SU-DHL-6 (cell line): ENCODE results near the gene DYSF.

Experiments
- H2AFZ ChIP-seq: fragments of 200-600 bp; sonication (generic); 2 replicates; pipeline ENCODE4 v1.6.1; 2014; ENCODE audit warnings: low read depth, mild to moderate bottlenecking, moderate library complexity, mixed read lengths, antibody characterized with exemption, low read length; ENCODE audit not compliant: severe bottlenecking
- H3F3A ChIP-seq: fragments of 200-600 bp; shearing (Covaris generic); 2 replicates; pipeline ENCODE4 v1.6.0; 2016; ENCODE audit warnings: antibody characterized with exemption, mild to moderate bottlenecking; ENCODE audit not compliant: insufficient read depth
- H3K27ac ChIP-seq: fragments of 200-600 bp; sonication (generic); 2 replicates; pipeline ENCODE4 v1.5.1; 2016; ENCODE audit warnings: low read depth, mild to moderate bottlenecking, low read length, moderate library complexity, mixed read lengths
- H3K27me3 ChIP-seq: fragments of 200-600 bp; sonication (generic), shearing (Covaris generic); 2 replicates; pipeline ENCODE4 v1.6.0; 2014; ENCODE audit warnings: mild to moderate bottlenecking, low read length
- H3K36me3 ChIP-seq: fragments of 200-600 bp; sonication (generic); 2 replicates; pipeline ENCODE4 v1.6.1; 2014; ENCODE audit warnings: mild to moderate bottlenecking, low read length, mixed read lengths
- H3K4me2 ChIP-seq: fragments of 300-600, 200-600 bp; shearing (Covaris generic), sonication (generic); 2 replicates; pipeline ENCODE4 v1.6.0; 2014; ENCODE audit warnings: low read length, low read depth, mild to moderate bottlenecking; ENCODE audit not compliant: poor library complexity, severe bottlenecking
- H3K4me3 ChIP-seq: fragments of 200-600 bp; sonication (generic); 2 replicates; pipeline ENCODE4 v1.5.1; 2014; ENCODE audit warnings: antibody characterized with exemption, low read length, mild to moderate bottlenecking, mixed read lengths; ENCODE audit not compliant: insufficient read depth, poor library complexity, severe bottlenecking
- H3K79me2 ChIP-seq: fragments of 200-600 bp; sonication (generic); 2 replicates; pipeline ENCODE4 v1.6.1; 2014; ENCODE audit warnings: mild to moderate bottlenecking, low read length, moderate library complexity; ENCODE audit not compliant: insufficient read depth
- H3K9ac ChIP-seq: fragments of 200-600 bp; sonication (generic); 2 replicates; pipeline ENCODE4 v1.7.0; 2014; ENCODE audit warnings: mild to moderate bottlenecking, low read length
- H3K9me2 ChIP-seq: fragments of 200-600 bp; sonication (generic); replicated peaks from 2 replicates; pipeline ENCODE4 v1.6.1; 2014; ENCODE audit warnings: low read length; ENCODE audit not compliant: insufficient read depth
- H3K9me3 ChIP-seq: fragments of 200-600 bp; sonication (generic); 2 replicates; pipeline ENCODE4 v1.6.1; 2014; ENCODE audit warnings: low read length, mixed read lengths; ENCODE audit not compliant: insufficient read depth
- H4K20me1 ChIP-seq: fragments of 200-600 bp; sonication (generic); 2 replicates; pipeline ENCODE4 v1.6.1; 2014; ENCODE audit warnings: low read depth, mild to moderate bottlenecking, antibody characterized with exemption, low read length, moderate library complexity, mixed read lengths
- EZH2phosphoT487 ChIP-seq: fragments of 200-600 bp; sonication (generic), shearing (Covaris generic); conservative IDR thresholded peaks from 2 replicates; pipeline ENCODE4 v1.6.1; 2018; ENCODE audit warnings: mild to moderate bottlenecking, antibody characterized with exemption, low read length, moderate library complexity, mixed read lengths
- TF ChIP-seq, protein P1 (sequence below): fragments of 200-600 bp; sonication (generic); IDR thresholded peaks from one replicate; pipeline ENCODE4 v1.5.1; 2017; ENCODE audit warnings: antibody characterized with exemption, mild to moderate bottlenecking, low read length, moderate library complexity; ENCODE audit not compliant: insufficient read depth, poor library complexity, severe bottlenecking

The DYSF gene

DNA sequence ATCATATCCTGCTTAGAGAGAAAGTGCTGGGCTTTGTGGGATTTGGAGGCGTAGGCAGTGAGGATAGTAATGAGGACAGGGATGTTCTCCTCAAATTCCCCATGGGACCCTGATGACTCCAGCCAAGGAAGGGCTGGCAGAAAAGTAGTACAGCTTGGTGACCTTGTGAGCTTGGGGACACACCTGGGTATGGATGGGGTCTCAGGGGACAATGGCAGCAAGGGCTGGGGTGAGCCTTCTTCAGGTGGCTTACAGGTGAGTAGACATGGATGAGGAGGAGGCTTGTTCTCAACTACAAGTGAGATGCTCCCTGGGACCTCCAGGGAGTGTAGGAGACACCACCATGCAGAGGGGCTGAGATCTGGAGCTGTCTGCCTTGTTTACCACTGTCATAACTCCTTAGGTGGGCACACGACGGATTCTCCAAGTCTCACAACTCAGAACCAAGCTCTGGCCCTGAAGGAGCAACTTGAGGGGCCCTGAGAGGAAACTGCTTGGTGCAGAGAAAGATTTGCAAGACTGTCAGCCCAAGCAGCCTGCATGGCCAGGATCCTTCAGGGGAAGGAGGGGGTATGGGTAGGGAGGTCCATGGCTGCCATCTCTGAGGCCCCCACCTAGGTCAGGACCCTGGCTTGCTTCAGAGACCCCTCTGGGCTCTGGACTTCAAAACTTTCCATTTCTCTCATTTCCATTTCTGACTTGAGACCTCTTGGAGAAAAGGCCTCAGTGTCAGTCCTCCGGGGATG is 262.8 kb downstream of the DYSF start:
- TF ChIP-seq EZH2phosphoT487 = no peak
- TF ChIP-seq, protein P1, sequence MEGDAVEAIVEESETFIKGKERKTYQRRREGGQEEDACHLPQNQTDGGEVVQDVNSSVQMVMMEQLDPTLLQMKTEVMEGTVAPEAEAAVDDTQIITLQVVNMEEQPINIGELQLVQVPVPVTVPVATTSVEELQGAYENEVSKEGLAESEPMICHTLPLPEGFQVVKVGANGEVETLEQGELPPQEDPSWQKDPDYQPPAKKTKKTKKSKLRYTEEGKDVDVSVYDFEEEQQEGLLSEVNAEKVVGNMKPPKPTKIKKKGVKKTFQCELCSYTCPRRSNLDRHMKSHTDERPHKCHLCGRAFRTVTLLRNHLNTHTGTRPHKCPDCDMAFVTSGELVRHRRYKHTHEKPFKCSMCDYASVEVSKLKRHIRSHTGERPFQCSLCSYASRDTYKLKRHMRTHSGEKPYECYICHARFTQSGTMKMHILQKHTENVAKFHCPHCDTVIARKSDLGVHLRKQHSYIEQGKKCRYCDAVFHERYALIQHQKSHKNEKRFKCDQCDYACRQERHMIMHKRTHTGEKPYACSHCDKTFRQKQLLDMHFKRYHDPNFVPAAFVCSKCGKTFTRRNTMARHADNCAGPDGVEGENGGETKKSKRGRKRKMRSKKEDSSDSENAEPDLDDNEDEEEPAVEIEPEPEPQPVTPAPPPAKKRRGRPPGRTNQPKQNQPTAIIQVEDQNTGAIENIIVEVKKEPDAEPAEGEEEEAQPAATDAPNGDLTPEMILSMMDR = no peak
- H3K79me2 ChIP-seq = no peaks in the 10 kb centered on the region
- no peak overlapping the region for H3K27ac ChIP-seq
- H3K9me2 ChIP-seq = no peaks in the 10 kb centered on the region
- no peaks in the 10 kb centered on the region for H3F3A ChIP-seq
- no peaks in the 10 kb centered on the region for H4K20me1 ChIP-seq
- H3K4me2 ChIP-seq = no peak overlapping the region
- H3K4me3 ChIP-seq = no peak overlapping the region
- H3K9ac ChIP-seq = no peak overlapping the region
- no peak overlapping the region for H2AFZ ChIP-seq
- no peaks in the 10 kb centered on the region for H3K9me3 ChIP-seq
- no peaks in the 10 kb centered on the region for H3K36me3 ChIP-seq
- H3K27me3 ChIP-seq = no peaks in the 10 kb centered on the region

DNA sequence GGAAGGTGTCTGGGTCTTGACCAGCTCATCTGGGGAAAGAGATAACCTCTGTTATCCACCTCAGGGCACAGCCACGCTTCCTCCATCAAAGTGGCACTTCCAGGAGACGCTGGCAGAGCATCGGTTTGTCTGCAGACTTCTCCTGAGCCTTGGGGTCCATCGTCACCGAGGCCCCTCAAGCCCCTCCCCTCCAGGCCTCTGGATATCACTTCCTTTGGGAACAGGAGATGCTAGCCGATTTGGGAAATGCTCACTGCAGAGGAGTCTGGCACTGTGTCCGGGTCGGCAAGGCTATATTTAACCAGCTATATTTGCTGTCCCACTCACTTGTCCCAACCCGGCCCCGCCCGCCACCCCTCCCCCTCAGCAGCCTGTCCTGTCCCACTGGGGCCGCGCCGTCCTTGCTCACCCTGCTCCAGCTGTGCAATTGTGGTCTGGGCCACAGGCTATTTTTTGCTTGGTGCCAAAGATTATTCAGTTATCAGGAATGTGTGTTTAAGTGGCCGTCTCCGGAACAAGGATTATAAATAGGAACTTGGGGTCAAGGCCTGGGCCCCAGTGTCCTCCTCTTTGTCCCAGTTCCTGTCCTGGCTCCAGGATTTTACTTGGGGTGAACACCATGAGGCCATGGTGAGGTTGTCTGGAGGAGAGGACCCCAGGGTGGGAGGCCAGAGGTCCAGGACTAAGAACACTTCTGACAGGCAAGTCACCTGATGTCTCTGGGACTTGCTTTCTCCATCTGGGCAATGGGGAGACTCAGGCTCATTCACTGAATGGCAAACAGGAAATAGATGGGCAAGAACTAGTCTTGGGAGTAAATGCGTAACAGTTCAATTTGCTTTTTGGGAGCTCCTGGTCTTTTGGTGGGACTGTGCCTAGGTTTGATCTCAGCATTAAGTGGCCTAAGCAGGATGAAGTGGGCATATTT is 263.6 kb downstream of the DYSF start:
- H3K9me3 ChIP-seq = no peaks in the 10 kb centered on the region
- no peak overlapping the region for H3K4me3 ChIP-seq
- H3K4me2 ChIP-seq = no peak overlapping the region
- H2AFZ ChIP-seq = no peak overlapping the region
- H3F3A ChIP-seq = no peaks in the 10 kb centered on the region
- no peak overlapping the region for H3K27ac ChIP-seq
- no peaks in the 10 kb centered on the region for H3K79me2 ChIP-seq
- H3K27me3 ChIP-seq = no peaks in the 10 kb centered on the region
- no peaks in the 10 kb centered on the region for H4K20me1 ChIP-seq
- no peaks in the 10 kb centered on the region for H3K9me2 ChIP-seq
- H3K9ac ChIP-seq = no peak overlapping the region
- no peaks in the 10 kb centered on the region for H3K36me3 ChIP-seq
- no peak for TF ChIP-seq EZH2phosphoT487
- TF ChIP-seq, protein P1 = no peak

DNA sequence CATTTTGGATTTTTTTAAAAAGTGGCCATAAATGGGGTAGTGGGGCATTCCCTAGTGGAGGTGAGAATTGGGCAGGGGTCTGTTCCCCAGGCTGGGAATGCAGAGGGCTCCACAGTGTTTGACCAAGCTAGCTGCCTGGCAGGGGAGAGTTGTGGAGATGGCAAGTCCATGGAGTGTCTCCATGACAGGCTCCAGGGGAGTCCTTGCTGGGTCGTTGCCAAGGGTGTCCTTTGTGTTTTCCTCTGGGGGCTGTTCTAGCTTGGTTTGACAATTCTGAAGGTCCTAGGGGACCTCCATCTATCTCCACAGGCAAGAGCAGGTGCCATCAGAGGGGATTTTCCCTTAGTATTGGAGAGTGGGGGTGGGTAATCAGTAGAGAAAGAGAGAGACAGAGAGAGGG is 265.3 kb downstream of the DYSF start:
- no peaks in the 10 kb centered on the region for H3K79me2 ChIP-seq
- no peak overlapping the region for H3K9ac ChIP-seq
- H3K36me3 ChIP-seq = no peaks in the 10 kb centered on the region
- no peak overlapping the region for H3K4me3 ChIP-seq
- H4K20me1 ChIP-seq = no peaks in the 10 kb centered on the region
- H3K4me2 ChIP-seq = no peak overlapping the region
- H3K27ac ChIP-seq = no peak overlapping the region
- no peaks in the 10 kb centered on the region for H3K9me2 ChIP-seq
- no peak for TF ChIP-seq EZH2phosphoT487
- TF ChIP-seq, protein P1 = no peak
- no peaks in the 10 kb centered on the region for H3K27me3 ChIP-seq
- no peaks in the 10 kb centered on the region for H3F3A ChIP-seq
- no peak overlapping the region for H2AFZ ChIP-seq
- H3K9me3 ChIP-seq = no peaks in the 10 kb centered on the region
